KMS-11 (cell line): Measurements from ENCODE around the gene BMP2K.
"Not testable (repeated sequence)": the region's sequence is repeated elsewhere in the genome, so short reads cannot be mapped to it uniquely, and the experiment has no call there.

ENCODE experiments used
- H2AFZ ChIP-seq: fragments of 200-600 bp; sonication (generic); 2 replicates; pipeline ENCODE4 v1.6.1; 2016; ENCODE audit warnings: antibody characterized with exemption, mixed run types, low read depth
- H3K27ac ChIP-seq: fragments of 200-600 bp; sonication (generic); 2 replicates; pipeline ENCODE4 v1.6.1; 2016; ENCODE audit warnings: mild to moderate bottlenecking, mixed run types
- H3K27me3 ChIP-seq: fragments of 200-600 bp; sonication (generic); 2 replicates; pipeline ENCODE4 v1.6.1; 2017; ENCODE audit warnings: mild to moderate bottlenecking, low read depth, mixed run types, moderate library complexity; ENCODE audit not compliant: insufficient read depth
- H3K36me3 ChIP-seq: fragments of 200-600 bp; sonication (generic); 2 replicates; pipeline ENCODE4 v1.6.1; 2017; ENCODE audit warnings: mild to moderate bottlenecking, mixed run types; ENCODE audit not compliant: insufficient read depth
- H3K4me1 ChIP-seq: fragments of 200-600 bp; sonication (generic); 2 replicates; pipeline ENCODE4 v1.6.1; 2016; ENCODE audit warnings: mild to moderate bottlenecking, low read depth, mixed run types; ENCODE audit not compliant: poor library complexity, severe bottlenecking
- H3K4me2 ChIP-seq: fragments of 200-600 bp; sonication (generic); 2 replicates; pipeline ENCODE4 v1.7.0; 2016; ENCODE audit warnings: mild to moderate bottlenecking, mixed run types
- H3K4me3 ChIP-seq: fragments of 200-600 bp; sonication (generic); IDR thresholded peaks from 2 replicates; pipeline ENCODE4 v1.6.1; 2017; ENCODE audit warnings: low read depth, low read length, mixed read lengths; ENCODE audit not compliant: insufficient read depth
- H3K79me2 ChIP-seq: fragments of 200-600 bp; sonication (generic); 2 replicates; pipeline ENCODE4 v1.6.1; 2016; ENCODE audit warnings: low read depth, mixed run types; ENCODE audit not compliant: insufficient read depth
- H3K9ac ChIP-seq: fragments of 200-600 bp; sonication (generic); 2 replicates; pipeline ENCODE4 v1.6.1; 2016; ENCODE audit warnings: mild to moderate bottlenecking, mixed run types
- H4K20me1 ChIP-seq: fragments of 200-600 bp; sonication (generic); 2 replicates; pipeline ENCODE4 v1.6.1; 2016; ENCODE audit warnings: mild to moderate bottlenecking, mixed run types; ENCODE audit not compliant: insufficient read depth
- TF ChIP-seq, protein P1 (sequence below): fragments of 200-600 bp; sonication (generic); conservative IDR thresholded peaks from 2 replicates; pipeline ENCODE4 v1.6.1; 2017; ENCODE audit warnings: low read depth, mild to moderate bottlenecking, antibody characterized with exemption, low read length, moderate library complexity, mixed read lengths

BMP2K gene

DNA sequence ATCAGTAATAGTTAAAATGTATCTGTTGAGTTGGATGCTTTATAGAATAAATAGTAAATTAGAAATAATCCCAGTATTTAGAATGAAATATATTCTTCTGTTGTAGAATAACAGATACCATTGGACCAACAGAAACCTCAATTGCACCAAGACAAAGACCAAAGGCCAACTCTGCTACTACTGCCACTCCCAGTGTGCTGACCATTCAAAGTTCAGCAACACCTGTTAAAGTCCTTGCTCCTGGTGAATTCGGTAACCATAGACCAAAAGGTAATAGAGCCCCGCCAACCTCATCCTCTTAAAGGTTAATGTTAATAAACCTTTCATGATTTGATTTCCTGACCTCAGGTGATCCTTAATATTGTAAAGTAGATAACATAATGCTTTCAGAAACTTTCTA, 89.3 kb downstream of the BMP2K start:
- peaks cover 5% of the 10 kb centered on the region; the same call in 1 of the 2 replicates for H3K79me2 ChIP-seq
- TF ChIP-seq, protein P1, sequence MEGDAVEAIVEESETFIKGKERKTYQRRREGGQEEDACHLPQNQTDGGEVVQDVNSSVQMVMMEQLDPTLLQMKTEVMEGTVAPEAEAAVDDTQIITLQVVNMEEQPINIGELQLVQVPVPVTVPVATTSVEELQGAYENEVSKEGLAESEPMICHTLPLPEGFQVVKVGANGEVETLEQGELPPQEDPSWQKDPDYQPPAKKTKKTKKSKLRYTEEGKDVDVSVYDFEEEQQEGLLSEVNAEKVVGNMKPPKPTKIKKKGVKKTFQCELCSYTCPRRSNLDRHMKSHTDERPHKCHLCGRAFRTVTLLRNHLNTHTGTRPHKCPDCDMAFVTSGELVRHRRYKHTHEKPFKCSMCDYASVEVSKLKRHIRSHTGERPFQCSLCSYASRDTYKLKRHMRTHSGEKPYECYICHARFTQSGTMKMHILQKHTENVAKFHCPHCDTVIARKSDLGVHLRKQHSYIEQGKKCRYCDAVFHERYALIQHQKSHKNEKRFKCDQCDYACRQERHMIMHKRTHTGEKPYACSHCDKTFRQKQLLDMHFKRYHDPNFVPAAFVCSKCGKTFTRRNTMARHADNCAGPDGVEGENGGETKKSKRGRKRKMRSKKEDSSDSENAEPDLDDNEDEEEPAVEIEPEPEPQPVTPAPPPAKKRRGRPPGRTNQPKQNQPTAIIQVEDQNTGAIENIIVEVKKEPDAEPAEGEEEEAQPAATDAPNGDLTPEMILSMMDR: no peak
- no peak overlapping the region for H3K9ac ChIP-seq
- H4K20me1 ChIP-seq: no peaks in the 10 kb centered on the region
- H2AFZ ChIP-seq: no peak overlapping the region
- H3K4me2 ChIP-seq: no peak overlapping the region
- H3K4me1 ChIP-seq: peaks cover 33% of the 10 kb centered on the region
- no peaks in the 10 kb centered on the region for H3K27me3 ChIP-seq
- no peak overlapping the region for H3K4me3 ChIP-seq
- H3K36me3 ChIP-seq: no peaks in the 10 kb centered on the region
- H3K27ac ChIP-seq: no peak overlapping the region

DNA sequence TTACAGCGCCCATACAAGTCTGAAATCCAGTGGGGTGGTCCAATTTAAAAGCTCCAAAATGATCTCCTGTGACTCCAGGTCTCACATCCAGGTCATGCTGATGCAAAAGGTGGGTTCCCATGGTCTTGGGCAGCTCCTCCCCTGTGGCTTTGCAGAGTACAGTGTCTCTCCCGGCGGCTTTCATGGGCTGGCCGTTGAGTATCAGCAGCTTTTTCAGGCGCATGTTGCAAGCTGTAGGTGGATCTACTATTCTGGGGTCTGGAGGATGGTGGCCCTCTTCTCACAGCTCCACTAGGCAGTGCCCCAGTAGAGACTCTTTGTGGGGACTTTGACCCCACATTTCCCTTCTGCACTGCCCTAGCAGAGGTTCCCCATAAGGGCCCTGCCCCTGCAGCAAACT, 92.6 kb downstream of the BMP2K start:
- H3K79me2 ChIP-seq, H4K20me1 ChIP-seq, H3K27me3 ChIP-seq, H3K4me3 ChIP-seq, H3K36me3 ChIP-seq, H3K4me2 ChIP-seq, H2AFZ ChIP-seq, H3K9ac ChIP-seq, H3K27ac ChIP-seq: not testable (repeated sequence)
- peaks cover 14% of the 10 kb centered on the region for H3K4me1 ChIP-seq

DNA sequence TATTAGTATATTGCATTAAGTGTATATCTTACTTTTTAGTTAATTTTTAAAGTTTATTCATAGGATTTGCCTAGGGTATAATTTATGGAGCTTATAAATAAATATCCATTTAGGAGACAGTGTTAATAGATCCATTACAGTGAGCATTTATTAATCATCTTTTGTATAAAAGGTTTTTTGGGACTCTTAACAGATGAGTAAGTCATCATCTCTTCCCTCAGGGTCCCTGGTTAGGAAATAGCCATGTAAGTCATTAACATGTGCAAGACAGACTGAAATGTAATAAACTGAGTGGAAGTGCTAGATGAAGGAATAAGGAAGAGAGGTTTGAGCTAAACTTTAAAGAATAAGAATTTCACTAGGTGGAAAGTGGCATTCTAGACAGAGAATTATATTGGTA, 93.9 kb downstream of the BMP2K start:
- TF ChIP-seq, protein P1: no peak
- H3K27me3 ChIP-seq: no peaks in the 10 kb centered on the region
- H2AFZ ChIP-seq: no peak overlapping the region
- H3K4me1 ChIP-seq: peaks cover under 1% of the 10 kb centered on the region
- H4K20me1 ChIP-seq: no peaks in the 10 kb centered on the region
- H3K79me2 ChIP-seq: no peaks in the 10 kb centered on the region
- no peak overlapping the region for H3K4me3 ChIP-seq
- no peak overlapping the region for H3K9ac ChIP-seq
- no peak overlapping the region for H3K4me2 ChIP-seq
- H3K27ac ChIP-seq: no peak overlapping the region
- H3K36me3 ChIP-seq: no peaks in the 10 kb centered on the region

DNA sequence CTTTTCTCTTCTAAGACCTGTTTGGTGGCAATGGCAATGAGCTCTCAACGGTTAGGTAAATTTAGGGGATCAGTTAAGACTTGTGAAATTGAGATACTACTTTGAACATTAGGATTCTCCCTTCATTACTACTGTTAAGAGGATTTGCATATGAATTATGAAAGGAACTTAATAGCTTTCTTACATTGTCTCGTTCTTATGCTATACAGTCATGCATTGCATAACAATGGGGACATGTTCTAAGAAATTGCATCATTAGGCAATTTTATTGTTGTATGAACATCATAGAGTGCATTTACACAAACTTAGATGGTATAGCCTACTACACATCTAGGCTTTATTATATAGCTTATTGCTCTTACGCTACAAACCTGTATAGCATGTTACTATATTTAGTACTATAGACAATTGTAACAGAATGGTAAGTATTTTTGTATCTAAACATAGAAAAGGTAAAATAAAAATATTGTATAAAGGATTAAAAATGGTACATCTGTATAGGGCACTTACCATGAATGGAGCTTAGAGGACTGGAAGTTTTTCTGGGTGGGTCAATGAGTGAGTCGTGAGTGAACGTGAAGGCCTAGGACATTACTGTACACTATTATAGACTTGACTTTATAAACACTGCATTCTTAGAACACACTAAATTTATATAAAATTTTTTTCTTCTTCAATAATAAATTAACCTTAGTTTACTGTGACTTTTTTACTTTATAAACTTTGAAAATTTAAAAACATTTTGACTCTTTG, 100.6 kb downstream of the BMP2K start:
- no peak overlapping the region for H2AFZ ChIP-seq
- H3K4me1 ChIP-seq: no peaks in the 10 kb centered on the region
- TF ChIP-seq, protein P1: no peak
- no peak overlapping the region for H3K27ac ChIP-seq
- no peaks in the 10 kb centered on the region for H4K20me1 ChIP-seq
- no peaks in the 10 kb centered on the region for H3K79me2 ChIP-seq
- H3K4me2 ChIP-seq: no peak overlapping the region
- no peaks in the 10 kb centered on the region for H3K27me3 ChIP-seq
- no peak overlapping the region for H3K9ac ChIP-seq
- no peak overlapping the region for H3K4me3 ChIP-seq
- H3K36me3 ChIP-seq: no peaks in the 10 kb centered on the region

DNA sequence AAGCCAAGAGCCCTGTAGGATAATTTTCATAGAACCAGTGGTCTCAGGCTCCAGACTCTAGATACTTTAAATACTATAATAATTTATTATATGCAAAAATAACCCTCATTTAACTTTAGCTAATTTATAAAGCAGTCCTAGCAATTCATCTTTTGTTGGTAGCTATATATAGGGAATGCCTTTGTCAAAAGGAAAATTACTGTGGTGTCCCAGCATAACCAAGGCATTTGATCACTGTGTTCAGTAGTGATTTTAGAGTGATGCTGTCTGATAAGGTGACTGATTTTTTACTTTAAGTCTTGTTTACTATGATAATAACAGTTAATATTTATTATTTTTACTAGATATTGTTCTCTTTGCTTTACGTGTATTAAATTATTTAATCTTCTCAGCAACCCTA, 101.9 kb downstream of the BMP2K start:
- Histone ChIP-seq H2AFZ (no peak overlapping the region), H4K20me1 (no peaks in the 10 kb centered on the region), H3K27ac (no peak overlapping the region), H3K79me2 (no peaks in the 10 kb centered on the region), H3K4me1 (no peaks in the 10 kb centered on the region), H3K4me3 (no peak overlapping the region), H3K36me3 (no peaks in the 10 kb centered on the region), H3K9ac (no peak overlapping the region), H3K4me2 (no peak overlapping the region), H3K27me3 (no peaks in the 10 kb centered on the region)
- TF ChIP-seq, protein P1: no peak
